GM18498 (cell line): ENCODE measurements around the gene ZFYVE26.
"Not testable (repeated sequence)": the region's sequence is repeated elsewhere in the genome, so short reads cannot be mapped to it uniquely, and the experiment has no call there.

Experiments used
- ATAC-seq: cut with Tn5 transposase; IDR thresholded peaks from one replicate; pipeline ENCODE4 v1.9.1; 2021; ENCODE audit warnings: mild to moderate bottlenecking, moderate library complexity; ENCODE audit not compliant: unreplicated experiment

ZFYVE26 gene

DNA sequence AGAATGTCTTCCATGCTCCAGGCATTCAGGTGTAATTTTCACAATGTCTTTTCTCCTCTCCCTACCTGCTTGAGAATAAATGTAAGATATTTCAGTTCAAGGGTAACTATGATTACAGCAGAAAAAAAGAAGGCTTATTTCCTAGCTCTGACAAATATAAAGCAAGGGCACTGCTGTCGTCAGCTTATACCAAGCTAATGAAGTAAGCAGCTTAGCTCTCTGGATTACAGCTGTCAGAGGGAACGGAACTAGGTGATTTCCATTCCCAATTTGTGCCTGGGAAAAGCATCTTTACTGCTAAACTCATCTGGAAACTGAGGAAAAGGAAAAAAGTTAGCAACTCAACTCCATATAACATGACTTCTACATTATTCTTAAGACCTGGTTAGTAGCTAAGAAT lies 56.5 kb downstream of the ZFYVE26 start:
- ATAC-seq, result no peak

DNA sequence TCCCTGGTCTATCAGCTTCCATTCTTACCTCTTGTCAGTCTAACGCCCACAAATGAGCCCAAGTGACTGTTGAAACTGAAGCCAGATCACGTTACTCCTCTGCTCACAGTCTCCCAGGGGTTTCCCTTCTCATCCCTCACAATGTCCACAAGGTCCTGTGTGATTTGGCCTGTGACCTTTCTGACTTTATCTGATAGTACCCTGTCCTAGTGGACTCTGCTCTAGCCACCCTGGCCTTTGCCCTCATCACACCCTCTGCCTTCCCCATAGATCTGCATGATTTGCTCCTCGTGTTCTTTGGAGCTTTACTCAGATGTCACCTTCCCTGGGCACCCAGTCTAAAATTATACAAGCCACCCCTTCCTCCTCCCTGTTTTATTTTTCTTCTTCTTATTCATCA lies 59.2 kb downstream of the ZFYVE26 start:
- no peak for ATAC-seq

DNA sequence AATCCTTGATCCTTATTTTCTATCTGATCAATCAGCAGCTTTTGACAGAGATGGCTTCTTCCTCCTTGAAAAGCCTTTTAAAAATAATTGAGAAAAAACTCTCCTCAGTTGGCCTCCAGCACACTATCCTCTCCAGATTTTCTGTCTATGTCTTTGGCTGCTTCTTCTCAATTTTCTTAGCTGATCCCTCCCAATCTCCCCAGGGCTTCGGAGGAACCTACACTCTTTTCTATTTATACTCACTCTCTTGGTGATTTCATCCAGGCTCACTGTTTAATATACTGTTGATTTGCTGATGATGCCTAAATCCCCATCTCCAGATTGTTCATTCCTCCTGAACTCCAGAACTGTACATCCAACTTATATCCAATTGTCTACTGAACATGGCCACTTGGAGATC lies 59.9 kb downstream of the ZFYVE26 start:
- ATAC-seq, result no peak

DNA sequence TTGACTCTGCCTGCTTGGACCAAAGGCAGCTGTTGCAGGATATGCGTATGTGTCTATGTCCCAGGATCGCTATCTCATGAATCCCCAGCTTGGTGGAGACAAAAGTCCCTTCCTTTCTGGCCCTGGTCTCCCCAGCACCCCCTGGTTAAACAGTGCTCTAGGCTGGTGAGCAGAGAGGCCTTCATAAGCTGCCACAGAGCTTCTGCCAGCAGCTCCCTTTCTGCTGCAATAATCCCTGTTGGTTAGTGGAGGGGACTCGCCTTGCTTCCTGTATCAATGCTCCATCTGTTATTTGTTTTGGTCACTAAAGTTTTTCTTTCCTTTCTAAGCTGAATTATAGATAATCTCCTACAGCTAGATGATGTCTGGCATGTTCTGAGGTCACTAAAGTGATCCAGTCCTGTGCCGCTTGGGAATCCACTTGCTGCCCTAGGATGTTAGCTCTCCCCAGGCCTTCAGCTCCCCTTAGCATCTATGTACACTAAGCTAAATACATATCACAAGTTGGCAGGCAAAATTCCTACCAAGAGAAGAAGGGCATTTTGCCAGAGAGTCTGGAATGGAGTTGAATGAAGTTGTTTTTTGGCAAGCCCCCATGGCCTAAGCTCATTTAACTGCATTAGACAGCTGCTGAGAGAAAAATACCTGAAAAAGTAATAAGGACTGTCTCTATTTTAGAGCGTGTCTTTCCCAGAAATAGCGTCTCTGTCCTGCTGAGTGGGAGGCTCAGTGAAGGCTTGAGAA lies 66.9 kb downstream of the ZFYVE26 start:
- no peak for ATAC-seq

DNA sequence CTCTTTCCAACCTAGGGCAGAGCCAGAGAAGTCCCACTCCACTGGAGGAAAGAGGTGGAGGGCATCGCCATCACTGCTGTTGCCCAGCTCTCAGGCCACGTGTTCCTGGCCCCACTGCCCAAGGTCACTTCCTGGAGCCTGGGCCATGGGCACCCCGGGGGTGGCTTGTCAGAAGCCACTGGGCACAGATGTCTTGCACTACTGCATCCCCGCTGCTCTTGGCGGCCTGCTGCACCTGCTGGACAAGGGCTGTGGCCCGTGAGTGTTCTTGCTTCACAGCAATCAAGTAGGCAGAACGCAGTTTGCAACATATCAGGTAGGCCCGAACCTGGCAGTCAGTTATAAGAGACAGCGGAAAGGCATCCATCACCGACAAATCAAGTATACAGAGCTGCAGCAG lies 68.1 kb downstream of the ZFYVE26 start:
- ATAC-seq, result no peak

DNA sequence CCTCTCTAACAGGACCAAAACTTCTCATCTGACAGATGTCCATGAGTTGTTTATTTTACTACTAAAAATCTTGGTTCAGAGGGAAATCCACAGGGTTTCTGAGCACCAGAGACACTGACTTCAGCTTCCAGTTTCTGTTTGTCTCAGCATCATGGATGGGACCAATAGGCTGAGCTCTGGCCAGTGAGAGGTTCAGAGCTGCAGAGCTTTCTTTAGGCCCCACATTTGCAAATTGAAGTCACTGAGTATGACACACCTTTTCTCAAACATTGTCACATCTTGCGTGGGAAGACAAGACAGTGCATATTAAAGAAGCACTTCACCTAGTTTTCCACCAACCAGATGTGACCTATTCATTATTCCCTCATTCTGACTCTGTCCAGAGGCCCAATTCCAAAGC lies 69.5 kb downstream of the ZFYVE26 start:
- no peak for ATAC-seq

DNA sequence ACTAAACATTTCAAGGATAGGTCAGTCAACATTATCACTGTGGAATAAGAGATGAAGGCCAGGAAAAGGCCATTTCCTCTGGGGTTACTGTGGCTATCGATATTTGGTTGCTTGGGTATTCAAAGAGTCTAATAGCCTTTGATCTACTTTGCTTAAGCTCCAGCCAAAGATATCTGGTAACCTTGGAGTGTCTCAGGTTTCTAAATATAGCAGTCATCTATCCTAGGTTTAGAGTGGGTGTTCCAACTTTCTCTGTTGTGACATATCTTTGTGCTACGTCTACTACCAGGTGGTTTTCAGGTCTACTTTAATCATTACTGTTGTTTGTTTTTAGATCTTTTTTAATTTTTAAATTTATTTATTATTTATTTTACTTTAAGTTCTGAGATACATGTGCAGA lies 72.3 kb downstream of the ZFYVE26 start:
- no peak for ATAC-seq

DNA sequence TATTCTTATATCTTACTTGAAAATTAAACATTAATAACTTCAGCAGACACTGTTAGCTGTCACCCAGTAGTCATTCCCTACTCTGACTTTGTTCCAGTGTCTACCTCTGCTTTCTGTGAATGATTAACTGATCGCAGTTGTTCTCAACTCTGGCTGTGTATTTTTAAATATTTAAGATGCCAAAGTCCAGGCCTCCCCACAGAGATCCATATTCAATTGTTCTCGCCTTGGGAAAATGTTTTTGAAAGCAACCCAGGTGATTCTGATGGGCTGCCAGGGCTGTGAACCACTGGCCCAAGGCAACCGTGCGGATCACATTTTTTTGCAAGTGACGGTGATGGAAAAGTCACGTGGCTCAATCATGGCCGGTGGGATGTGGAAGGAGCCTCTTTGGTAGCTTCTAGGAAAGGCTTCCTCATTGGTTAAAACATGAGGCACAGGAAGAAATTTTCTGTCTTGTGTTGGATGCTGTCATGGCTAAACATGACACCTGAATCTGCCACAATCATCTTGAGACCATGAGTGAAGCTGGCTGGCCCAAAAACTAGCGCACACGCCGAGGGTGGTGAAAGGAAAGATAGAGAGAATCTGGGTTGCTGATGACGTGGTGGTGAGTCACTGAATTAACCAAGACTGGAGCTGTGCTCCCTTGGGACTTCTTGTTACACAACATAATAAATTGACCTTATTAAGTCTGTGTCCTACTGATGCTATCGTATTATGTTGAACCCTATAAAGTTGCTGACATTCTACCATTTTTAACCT lies 77.5 kb downstream of the ZFYVE26 start:
- no peak for ATAC-seq

DNA sequence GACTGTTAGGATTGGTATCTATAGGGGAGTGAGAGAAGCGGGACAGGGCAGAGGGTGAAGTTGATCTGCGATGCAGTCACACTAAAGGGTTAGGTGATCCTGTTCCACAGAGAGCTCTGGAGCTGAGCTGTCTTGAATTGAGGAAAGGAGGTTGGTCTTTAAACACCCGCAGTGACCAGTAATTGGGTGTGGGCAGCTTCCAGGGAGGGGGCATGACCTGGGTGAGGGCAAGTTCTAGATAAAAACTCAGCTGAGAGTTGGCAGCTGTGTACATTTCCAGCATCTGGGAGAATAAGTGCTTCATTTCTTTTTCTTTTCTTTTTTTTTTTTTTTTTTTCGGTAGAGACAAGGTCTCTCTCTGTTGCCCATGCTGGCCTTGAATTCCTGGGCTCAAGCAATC lies 79.6 kb downstream of the ZFYVE26 start:
- ATAC-seq, result no peak

DNA sequence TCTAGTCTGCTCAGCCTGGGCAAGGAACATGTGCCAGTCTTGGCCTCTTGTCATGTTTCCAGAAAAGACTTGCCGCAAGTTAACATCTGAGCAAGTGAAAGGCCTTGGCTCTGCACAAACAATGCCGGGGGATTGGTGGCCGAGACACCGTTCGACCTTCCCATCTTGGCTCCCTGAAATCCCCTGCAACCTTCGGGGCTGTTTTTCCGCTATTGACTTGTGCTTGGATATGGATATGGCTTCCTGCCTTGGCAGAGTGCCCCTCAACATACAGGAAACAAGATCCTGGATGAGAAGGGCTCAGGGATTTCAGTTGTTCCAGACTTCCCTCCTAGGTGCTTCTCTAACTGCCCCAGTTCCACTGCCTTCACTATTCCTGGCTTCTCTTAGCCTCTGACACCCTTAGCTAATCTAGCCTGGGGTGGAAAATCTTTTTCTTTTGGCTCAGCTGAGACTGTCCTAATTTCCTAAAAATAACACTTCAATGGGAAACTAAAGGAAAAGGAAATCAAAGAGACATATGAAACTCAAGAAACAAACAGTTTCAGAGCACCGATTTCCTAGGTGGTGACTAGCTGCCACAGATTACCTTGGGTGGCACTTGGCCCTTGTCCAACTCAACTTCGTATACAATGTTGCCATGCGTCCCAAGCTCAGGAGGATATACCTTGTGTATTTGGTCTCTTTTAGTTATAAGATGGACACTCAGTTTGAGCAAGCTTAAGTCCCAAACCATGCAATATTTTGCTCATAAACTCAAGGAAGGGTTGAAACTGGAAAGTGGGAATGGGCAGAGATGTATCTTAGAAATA lies 80.8 kb downstream of the ZFYVE26 start:
- no peak for ATAC-seq

DNA sequence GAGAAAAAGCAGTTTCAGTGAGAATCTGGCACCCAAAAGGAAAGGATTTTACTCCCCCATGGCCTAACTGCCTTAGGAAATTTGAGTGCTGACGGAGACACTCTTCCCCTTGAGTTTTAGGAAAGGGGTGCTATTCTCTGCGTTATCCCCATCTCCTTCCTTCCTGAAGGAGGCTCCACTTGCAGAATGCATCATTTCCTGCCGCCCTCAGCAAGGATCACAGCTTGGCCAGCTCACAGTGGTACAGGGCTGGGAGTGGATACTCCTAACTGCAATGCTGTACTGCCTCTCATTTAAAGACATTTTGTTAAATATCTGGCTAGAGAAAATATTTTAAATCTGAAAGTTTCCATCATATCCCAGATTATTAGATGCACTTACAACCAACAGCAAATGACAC lies 81.7 kb downstream of the ZFYVE26 start:
- ATAC-seq, result no peak

DNA sequence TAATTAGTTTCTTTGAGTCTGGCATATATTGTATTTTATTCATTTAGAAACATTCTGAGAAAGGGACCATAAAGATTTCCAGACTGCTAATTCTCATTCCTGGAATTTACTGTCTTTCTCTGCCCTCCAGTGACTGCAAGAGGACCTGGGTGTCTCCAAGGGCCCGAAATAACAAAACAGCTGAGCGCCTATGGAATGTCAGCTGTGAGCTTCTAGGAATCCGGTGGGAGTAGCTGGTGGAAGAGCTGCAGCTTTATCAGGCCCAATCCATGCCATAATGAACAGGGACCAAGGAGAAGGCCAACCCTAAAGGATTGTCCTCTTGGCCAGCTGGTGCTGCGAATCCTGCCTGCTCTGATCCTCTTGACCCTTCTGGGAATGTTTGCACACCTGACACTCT lies 82.8 kb downstream of the ZFYVE26 start:
- ATAC-seq, result no peak

DNA sequence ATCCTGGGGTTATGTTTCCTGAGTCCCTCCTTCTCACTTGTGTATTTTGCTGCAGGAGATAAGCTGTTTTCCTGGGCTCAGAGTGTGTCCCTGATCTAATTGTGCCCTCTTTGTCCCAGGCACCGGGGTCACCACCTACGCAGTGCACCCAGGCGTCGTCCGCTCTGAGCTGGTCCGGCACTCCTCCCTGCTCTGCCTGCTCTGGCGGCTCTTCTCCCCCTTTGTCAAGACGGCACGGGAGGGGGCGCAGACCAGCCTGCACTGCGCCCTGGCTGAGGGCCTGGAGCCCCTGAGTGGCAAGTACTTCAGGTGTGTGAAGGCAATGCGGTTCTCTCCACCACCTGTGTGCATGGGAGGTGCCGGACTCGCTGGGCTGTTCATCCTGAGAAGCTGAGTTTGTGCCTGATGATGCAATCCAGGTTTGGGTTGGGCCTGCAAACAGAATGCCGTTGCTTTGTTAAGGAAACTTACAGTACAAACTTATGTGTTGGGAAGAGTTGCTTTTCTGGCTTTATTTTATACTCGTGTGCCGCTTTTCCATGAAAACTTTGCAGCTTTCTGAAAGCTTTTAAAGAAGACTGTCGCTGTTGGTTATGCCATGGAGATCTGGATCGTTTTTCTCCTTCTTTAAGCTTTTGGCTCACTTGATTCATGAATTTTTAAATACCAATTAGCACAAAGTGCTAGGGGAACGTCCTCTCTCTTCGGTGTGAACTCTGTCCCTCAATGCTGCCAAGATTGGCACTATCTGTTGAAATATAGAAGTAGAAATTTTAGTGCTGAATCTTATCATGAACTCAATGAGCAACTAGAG lies 87.1 kb downstream of the ZFYVE26 start:
- no peak for ATAC-seq

DNA sequence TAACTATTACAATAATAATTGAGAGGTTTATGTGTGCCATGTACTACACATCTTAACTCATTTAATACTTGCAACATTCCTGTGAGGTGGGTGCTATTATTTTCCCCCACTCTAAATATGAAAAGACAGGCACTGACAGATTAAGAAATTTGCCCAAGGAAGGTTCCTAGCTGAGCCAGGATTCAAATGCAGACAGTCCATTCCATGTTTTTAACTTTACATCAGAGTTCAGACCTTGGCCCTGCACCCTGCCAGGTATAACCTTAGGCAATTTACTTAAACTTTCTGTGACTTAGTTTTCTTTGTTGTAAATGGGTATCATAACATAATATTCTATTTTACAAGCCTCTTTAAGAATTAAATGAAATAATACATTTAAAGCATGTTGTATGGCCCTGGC lies 88.1 kb downstream of the ZFYVE26 start:
- ATAC-seq, result no peak

DNA sequence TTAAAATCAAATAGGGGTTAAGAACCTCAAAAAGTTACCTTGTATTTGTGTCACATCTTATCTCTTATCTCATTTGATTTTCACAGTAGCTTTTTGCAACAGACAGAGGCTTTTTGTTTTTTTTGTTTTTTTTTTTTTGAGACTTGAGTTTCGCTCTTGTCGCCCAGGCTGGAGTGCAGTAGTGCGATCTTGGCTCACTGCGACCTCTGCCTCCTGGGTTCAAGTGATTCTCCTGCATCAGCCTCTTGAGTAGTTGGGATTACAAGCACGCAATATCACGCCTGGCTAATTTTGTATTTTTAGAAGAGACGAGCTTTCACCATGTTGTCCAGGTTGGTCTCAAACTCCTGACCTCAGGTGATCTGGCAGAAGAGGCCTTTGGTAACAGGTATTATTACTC lies 89.0 kb downstream of the ZFYVE26 start:
- ATAC-seq, result no peak

DNA sequence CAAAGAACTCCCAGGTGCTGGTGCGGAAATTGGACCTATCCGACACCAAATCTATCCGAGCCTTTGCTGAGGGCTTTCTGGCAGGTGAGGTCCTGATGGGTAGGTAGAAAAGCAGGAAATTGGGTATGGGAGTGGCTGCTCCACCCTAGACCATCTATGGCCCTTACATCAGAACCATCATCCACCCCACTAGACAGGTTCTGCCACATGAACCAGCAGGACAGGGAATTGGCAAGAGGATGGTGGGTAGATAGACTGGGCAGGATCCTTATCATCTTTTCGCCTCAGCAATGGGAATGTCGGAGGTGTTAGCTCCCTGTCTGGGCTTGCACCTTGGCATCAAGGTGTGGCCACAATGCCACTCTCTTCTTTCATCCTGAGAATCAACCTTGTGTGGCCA lies 91.2 kb downstream of the ZFYVE26 start:
- ATAC-seq, result no peak

DNA sequence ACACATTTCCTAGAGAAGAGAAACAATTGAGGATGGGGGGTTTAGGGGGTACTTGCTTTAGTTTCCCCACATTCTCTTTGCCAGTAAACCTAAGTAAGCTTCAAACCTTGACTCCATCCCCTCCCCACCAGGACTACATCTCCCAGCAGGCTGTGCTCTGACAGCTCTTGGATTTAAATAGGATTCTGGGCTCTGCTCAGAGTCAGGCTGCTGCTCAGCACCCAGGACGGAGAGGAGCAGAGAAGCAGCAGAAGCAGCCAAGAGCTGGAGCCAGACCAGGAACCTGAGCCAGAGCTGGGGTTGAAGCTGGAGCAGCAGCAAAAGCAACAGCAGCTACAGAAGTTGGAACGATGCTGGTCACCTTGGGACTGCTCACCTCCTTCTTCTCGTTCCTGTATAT lies 94.1 kb downstream of the ZFYVE26 start:
- no peak for ATAC-seq

DNA sequence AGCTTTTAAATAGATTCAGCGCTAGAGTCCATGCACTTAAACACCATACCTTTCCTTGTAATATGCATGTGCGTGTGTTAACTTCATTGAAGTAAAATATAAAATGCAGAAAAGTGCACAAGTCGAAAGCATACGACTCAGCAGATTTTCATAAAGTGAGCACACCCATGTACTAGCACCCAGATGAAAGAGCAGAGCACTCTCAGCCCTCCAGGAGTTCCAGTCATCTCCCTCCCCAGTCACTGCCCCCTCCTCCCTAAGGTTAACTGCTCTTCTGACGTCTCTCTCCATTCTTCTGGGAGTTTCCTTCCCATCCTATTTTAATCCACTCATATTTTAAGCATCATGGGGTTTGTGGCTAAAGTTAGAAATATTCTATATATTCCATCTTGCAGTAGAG lies 94.5 kb downstream of the ZFYVE26 start:
- no peak for ATAC-seq

DNA sequence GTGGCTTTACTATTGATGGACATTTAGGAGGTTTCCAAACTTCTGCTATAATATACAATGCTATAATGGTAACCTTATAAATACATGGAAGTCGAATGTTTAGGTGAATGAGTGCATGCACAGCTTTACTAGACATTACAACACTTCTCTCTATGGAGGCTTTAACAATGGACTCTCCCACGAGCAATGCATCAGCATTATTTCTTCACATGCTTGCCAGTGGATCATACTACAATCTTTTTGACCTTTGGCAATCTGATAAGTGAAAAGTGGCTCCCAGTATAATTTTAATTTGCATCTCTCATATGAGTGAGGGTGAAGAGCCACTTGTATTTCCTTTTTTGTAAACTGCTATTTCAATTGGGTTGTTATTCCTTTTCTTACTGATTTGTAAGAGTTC lies 96.5 kb downstream of the ZFYVE26 start:
- ATAC-seq, result no peak

DNA sequence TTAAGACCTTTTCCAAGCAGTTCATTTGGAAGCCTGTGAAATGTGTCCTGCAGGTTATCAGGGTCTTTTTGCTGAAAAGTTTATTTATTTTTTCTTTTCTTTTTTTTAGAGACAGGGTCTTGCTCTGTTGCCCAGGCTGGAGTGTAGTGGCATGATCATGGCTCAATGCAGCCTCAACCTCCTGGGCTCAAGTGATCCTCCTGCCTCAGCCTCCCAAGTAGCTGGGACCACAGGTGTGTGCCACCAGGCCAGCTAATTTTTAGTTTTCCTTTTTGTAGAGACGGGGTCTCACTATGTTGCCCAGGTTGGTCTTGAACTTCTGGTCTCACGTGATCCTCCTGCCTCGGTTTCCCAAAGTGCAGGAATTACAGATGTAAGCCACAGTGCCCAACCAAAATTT lies 97.0 kb downstream of the ZFYVE26 start:
- not testable (repeated sequence) for ATAC-seq

DNA sequence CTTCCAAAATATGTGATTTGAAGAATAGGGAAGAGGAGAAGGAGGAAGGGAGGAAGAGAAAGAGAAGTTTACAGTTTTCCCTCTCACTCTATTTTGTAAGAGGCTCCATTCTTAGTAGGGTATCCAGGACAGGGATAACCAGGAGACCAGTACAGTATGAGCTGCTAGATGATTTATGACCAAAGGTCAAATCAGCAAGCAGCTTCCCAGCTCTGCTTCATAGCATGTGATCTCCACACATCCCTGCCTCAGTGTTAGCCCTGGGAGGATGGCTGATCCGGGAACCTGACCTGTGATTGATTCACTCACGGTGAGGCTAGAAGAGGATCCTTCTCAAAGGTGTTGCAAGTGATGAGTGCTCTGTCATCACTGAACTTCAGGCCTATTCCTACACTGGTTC lies 98.1 kb downstream of the ZFYVE26 start:
- no peak for ATAC-seq
